AG04449 (cell line): ENCODE data around the gene GSK3B.

Experiments used
- CTCF ChIA-PET: fragments of 350-600 bp; formaldehyde crosslinking; extraction: SDS; loops from one replicate; lab custom pipeline; 2021; ENCODE audit warnings: antibody characterized with exemption; lab: Yijun Ruan, JAX
- POLR2A ChIA-PET: fragments of 400-600, 350-600 bp; formaldehyde crosslinking; extraction: SDS; loops from one replicate; lab custom pipeline; 2020; ENCODE audit warnings: antibody characterized with exemption, inconsistent platforms; lab: Yijun Ruan, JAX
- DNase-seq: peaks from one replicate; pipeline ENCODE4 v3.0.0-alpha.2; 2010; ENCODE audit warnings: low read depth, low spot score
- H3K4me3 ChIP-seq: 2 replicates; pipeline ENCODE4 v1.5.1; 2011; ENCODE audit warnings: low read depth, mild to moderate bottlenecking, control low read depth, low read length
- TF ChIP-seq, protein P1 (sequence below): IDR thresholded peaks from one replicate; pipeline ENCODE4 v1.5.1; 2011; ENCODE audit warnings: mild to moderate bottlenecking, moderate library complexity, low read length, control low read depth, inconsistent platforms; ENCODE audit not compliant: insufficient read depth; ENCODE audit errors: missing control alignments

Gene GSK3B

DNA sequence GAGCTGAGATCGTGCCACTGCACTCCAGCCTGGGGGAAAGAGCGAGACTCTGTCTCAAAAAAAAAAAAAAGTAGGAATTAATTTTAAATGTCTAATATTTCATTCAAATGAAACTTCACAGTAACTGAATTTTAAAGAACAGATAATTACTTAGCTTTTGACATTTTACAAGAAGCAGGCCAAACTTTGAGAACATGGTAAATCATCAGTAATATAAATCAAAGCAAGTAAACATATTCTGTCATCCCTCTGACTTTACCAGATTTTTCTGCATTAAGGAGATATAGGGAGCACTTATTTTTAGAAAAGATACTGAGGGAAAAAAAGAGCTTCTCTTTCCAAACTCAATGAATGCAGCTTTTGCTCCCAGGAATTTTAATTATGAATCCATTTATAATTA lies 275.3 kb downstream of the GSK3B start:
- POLR2A ChIA-PET, result no interaction called here
- H3K4me3 ChIP-seq, result no peak overlapping the region
- no peak for DNase-seq
- TF ChIP-seq, protein P1, sequence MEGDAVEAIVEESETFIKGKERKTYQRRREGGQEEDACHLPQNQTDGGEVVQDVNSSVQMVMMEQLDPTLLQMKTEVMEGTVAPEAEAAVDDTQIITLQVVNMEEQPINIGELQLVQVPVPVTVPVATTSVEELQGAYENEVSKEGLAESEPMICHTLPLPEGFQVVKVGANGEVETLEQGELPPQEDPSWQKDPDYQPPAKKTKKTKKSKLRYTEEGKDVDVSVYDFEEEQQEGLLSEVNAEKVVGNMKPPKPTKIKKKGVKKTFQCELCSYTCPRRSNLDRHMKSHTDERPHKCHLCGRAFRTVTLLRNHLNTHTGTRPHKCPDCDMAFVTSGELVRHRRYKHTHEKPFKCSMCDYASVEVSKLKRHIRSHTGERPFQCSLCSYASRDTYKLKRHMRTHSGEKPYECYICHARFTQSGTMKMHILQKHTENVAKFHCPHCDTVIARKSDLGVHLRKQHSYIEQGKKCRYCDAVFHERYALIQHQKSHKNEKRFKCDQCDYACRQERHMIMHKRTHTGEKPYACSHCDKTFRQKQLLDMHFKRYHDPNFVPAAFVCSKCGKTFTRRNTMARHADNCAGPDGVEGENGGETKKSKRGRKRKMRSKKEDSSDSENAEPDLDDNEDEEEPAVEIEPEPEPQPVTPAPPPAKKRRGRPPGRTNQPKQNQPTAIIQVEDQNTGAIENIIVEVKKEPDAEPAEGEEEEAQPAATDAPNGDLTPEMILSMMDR, result no peak
- CTCF ChIA-PET, result interaction anchor here (1.0 to 3.2 kb wide), 4 partner anchors 9 to 598 kb away, joined by 3 to 14 read pairs (median 8); no protein-coding TSS in a partner anchor

DNA sequence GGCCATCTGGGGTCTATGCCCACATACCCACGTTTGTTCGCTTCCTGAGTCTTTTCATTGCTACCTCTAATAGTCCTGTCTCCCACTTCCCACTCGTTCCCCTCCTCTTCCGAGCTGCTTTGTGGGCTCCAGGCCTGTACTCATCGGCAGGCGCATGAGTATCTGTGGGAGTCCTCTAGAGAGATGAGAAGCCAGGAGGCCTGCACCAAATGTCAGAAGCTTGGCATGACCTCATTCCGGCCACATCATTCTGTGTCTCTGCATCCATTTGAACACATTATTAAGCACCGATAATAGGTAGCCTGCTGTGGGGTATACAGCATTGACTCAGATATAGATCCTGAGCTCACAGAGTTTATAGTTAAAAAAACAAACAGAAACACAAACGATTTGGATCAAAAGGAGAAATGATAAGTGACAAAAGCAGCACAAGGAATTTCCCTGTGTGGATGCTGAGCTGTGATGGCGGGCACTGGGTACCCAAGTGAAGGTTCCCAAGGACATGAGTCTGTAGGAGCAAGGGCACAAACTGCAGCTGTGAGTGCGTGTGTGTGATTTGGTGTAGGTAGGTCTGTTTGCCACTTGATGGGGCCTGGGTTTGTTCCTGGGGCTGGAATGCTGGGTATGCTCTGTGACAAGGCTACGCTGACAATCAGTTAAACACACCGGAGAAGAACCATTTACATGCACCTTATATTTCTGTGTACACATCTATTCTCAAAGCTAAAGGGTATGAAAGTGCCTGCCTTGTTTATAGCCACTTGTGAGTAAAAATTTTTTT lies 276.5 kb downstream of the GSK3B start:
- DNase-seq, result no peak
- CTCF ChIA-PET, result no interaction called here
- POLR2A ChIA-PET, result no interaction called here
- TF ChIP-seq, protein P1, result no peak
- no peak overlapping the region for H3K4me3 ChIP-seq

DNA sequence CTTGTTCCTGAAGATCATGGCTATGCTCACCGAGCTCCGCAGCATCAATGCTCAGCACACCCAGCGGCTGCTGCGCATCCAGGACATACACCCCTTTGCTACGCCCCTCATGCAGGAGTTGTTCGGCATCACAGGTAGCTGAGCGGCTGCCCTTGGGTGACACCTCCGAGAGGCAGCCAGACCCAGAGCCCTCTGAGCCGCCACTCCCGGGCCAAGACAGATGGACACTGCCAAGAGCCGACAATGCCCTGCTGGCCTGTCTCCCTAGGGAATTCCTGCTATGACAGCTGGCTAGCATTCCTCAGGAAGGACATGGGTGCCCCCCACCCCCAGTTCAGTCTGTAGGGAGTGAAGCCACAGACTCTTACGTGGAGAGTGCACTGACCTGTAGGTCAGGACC lies 277.2 kb downstream of the GSK3B start:
- POLR2A ChIA-PET, result no interaction called here
- CTCF ChIA-PET, result no interaction called here
- no peak for DNase-seq
- H3K4me3 ChIP-seq, result no peak overlapping the region
- TF ChIP-seq, protein P1, result no peak

DNA sequence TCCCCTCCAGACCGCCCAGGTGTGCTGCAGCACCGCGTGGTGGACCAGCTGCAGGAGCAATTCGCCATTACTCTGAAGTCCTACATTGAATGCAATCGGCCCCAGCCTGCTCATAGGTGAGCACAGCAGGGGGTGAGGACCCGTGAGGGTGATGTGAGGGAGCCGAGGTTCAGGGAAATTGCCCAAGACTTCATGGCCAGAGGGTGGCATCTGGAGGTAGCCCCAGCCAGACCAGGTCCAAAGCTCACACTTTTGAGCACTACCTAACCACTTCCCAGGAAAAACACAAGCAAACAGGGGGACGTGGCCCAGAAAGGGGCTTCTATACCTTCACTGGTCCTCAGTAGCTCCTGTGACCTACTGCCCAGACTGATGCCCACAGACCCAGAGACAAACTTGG lies 278.5 kb downstream of the GSK3B start:
- DNase-seq, result no peak
- POLR2A ChIA-PET, result no interaction called here
- no peak overlapping the region for H3K4me3 ChIP-seq
- CTCF ChIA-PET, result no interaction called here
- TF ChIP-seq, protein P1, result no peak

DNA sequence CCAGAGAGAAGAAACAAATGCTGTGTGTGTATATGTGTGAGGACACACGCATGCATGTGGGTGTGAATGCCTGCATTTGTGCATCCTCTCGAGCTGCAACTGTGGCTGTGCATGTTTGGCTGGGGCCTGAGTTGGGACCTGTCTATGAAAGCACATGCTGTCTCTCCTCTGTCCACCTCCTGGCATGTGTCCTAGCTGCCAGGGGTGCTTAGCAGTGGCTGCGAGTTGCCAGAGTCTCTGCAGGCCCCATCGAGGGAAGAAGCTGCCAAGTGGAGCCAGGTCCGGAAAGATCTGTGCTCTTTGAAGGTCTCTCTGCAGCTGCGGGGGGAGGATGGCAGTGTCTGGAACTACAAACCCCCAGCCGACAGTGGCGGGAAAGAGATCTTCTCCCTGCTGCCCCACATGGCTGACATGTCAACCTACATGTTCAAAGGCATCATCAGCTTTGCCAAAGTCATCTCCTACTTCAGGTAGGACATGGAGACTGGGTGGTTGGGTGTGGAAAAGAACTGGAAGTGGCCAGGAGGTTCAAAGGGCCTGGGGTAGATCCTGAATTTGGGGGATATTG lies 281.7 kb downstream of the GSK3B start:
- DNase-seq, result no peak
- TF ChIP-seq, protein P1, result no peak
- no peak overlapping the region for H3K4me3 ChIP-seq
- ChIA-PET CTCF (interaction anchor here (1.0 to 1.5 kb wide), 2 partner anchors 7 to 19 kb away, joined by 3 to 6 read pairs; no protein-coding TSS in a partner anchor), POLR2A (no interaction called here)

DNA sequence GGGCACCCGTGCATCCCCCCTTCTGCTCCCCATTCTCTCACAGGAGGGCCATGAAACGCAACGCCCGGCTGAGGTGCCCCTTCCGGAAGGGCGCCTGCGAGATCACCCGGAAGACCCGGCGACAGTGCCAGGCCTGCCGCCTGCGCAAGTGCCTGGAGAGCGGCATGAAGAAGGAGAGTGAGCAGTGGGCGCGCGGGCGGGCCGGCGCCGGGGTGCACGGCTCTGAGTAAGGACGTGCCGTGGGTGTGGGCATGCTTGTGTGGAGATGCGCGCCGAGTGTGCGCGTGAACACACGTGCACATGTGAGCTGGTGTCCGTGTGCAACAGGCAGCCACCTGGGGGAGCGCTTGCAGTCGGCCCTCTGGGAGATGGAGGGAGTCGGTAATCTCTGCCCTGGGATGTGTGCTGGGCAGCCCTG lies 284.2 kb downstream of the GSK3B start:
- peak overlapping the region; percentile 44 for H3K4me3 ChIP-seq
- TF ChIP-seq, protein P1, result peak; percentile 46
- ChIA-PET POLR2A (no interaction called here), CTCF (interaction anchor here (1.1 to 3.4 kb wide), 3 partner anchors 10 to 374 kb away, joined by 3 to 14 read pairs (median 3); no protein-coding TSS in a partner anchor)
- no peak for DNase-seq
